HEK293T (cell line): Measurements from ENCODE around the gene PPP6R2.
A peak's percentile ranks its signal among the peaks of the same experiment; 100 is the strongest.

Experiments used
- CTCF ChIA-PET: fragments of 350-600 bp; formaldehyde crosslinking; extraction: SDS; loops from one replicate; lab custom pipeline; 2021; ENCODE audit warnings: antibody characterized with exemption, inconsistent platforms; lab: Yijun Ruan, JAX
- POLR2A ChIA-PET: fragments of 350-600 bp; formaldehyde crosslinking; extraction: SDS; loops from one replicate; lab custom pipeline; 2020; ENCODE audit warnings: antibody characterized with exemption, inconsistent platforms; lab: Yijun Ruan, JAX
- DNase-seq: peaks from one replicate; pipeline ENCODE4 v3.0.0; 2012; ENCODE audit warnings: mixed read lengths; ENCODE audit errors: extremely low spot score
- ARNT ChIP-seq: fragments of 450-650 bp; IDR thresholded peaks from 2 replicates; pipeline ENCODE4 v1.6.1; 2017; ENCODE audit warnings: mild to moderate bottlenecking
- BHLHE40 ChIP-seq: fragments of 450-650 bp; IDR thresholded peaks from 2 replicates; pipeline ENCODE4 v1.6.1; 2016; ENCODE audit warnings: mild to moderate bottlenecking, moderate library complexity, borderline replicate concordance
- CTBP1 ChIP-seq: fragments of 450-650 bp; IDR thresholded peaks from 2 replicates; pipeline ENCODE4 v1.6.1; 2016; ENCODE audit warnings: borderline replicate concordance
- ELF4 ChIP-seq: fragments of 450-650 bp; IDR thresholded peaks from 2 replicates; pipeline ENCODE4 v1.6.1; 2017; ENCODE audit warnings: antibody characterized with exemption
- FOXA1 ChIP-seq: fragments of 450-650 bp; IDR thresholded peaks from 2 replicates; pipeline ENCODE4 v1.6.1; 2016; ENCODE audit warnings: mild to moderate bottlenecking
- FOXK2 ChIP-seq: fragments of 450-650 bp; IDR thresholded peaks from 2 replicates; pipeline ENCODE4 v1.6.1; 2016; ENCODE audit warnings: mild to moderate bottlenecking
- FOXM1 ChIP-seq: fragments of 450-650 bp; IDR thresholded peaks from 2 replicates; pipeline ENCODE4 v1.6.1; 2017; ENCODE audit warnings: mild to moderate bottlenecking, borderline replicate concordance
- HDGF ChIP-seq: fragments of 450-650 bp; IDR thresholded peaks from 2 replicates; pipeline ENCODE4 v1.6.1; 2017; ENCODE audit warnings: antibody characterized with exemption, borderline replicate concordance
- L3MBTL2 ChIP-seq: fragments of 450-650 bp; conservative IDR thresholded peaks from 2 replicates; pipeline ENCODE4 v1.6.1; 2016; ENCODE audit warnings: mild to moderate bottlenecking
- LEF1 ChIP-seq: fragments of 450-650 bp; IDR thresholded peaks from 2 replicates; pipeline ENCODE4 v1.6.1; 2017; ENCODE audit warnings: mild to moderate bottlenecking, borderline replicate concordance
- NFRKB ChIP-seq: fragments of 450-650 bp; IDR thresholded peaks from 2 replicates; pipeline ENCODE4 v1.6.1; 2016; ENCODE audit warnings: mild to moderate bottlenecking, moderate library complexity
- SP1 ChIP-seq: fragments of 450-650 bp; IDR thresholded peaks from 2 replicates; pipeline ENCODE4 v1.6.1; 2017
- SUZ12 ChIP-seq: fragments of 450-650 bp; IDR thresholded peaks from 2 replicates; pipeline ENCODE4 v1.6.1; 2016; ENCODE audit warnings: mild to moderate bottlenecking
- TARDBP ChIP-seq: fragments of 450-650 bp; IDR thresholded peaks from 2 replicates; pipeline ENCODE4 v1.6.1; 2016
- ZNF384 ChIP-seq: fragments of 450-650 bp; IDR thresholded peaks from 2 replicates; pipeline ENCODE4 v1.6.1; 2016
- TF ChIP-seq, protein P1 (sequence below): fragments of 450-650 bp; IDR thresholded peaks from 2 replicates; pipeline ENCODE4 v1.6.1; 2016

PPP6R2 gene

DNA sequence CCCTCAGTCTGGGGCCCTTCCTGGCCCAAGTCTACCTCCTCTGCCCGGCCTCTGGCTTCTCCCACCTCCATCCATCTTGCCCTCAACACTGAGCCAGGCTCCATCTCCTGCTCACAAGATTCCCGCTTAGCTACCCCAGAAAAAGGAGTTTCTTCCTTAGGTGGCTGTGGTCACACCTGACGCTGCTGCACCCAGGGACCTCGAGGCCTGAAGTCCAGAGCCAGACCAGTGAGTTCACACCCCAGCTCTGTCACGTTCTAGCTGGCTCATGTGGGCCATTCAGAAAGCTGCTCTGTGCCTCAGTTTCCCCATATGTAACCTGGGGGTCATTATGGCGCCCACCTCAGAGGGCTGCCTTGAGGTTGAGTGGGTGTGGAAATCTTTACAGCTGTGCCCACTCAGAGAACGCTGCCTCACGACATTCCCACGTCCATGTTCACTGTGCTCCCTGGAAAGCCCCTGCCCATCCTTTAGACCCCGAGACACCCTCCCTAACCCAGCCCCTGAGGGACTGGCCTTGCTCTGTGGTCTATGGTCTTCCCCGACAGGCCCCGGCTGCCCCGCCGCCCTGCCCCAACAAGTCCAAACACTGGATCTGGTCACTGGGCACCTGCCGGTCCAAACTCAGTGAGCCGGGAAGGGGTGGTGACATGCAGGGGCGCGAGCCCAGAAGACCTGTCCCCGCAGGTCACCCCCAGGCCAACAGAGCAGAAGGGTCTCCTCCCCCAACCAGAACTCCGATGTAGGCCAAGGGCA is 45.4 kb upstream of the PPP6R2 start:
- ChIA-PET POLR2A (interaction anchor here (1.7 kb wide), 1 partner anchor 31 kb away, joined by 4 read pairs; no protein-coding TSS in a partner anchor), CTCF (interaction anchor here (0.5 kb wide), 1 partner anchor 152 kb away, joined by 3 read pairs; no protein-coding TSS in a partner anchor)
- no peak for TF ChIP-seq FOXK2
- TF ChIP-seq, protein P1, sequence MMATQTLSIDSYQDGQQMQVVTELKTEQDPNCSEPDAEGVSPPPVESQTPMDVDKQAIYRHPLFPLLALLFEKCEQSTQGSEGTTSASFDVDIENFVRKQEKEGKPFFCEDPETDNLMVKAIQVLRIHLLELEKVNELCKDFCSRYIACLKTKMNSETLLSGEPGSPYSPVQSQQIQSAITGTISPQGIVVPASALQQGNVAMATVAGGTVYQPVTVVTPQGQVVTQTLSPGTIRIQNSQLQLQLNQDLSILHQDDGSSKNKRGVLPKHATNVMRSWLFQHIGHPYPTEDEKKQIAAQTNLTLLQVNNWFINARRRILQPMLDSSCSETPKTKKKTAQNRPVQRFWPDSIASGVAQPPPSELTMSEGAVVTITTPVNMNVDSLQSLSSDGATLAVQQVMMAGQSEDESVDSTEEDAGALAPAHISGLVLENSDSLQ, result no peak
- TF ChIP-seq ARNT, result no peak
- TF ChIP-seq FOXA1, result no peak
- TF ChIP-seq HDGF, result no peak
- no peak for TF ChIP-seq FOXM1
- no peak for TF ChIP-seq L3MBTL2
- no peak for TF ChIP-seq SP1
- TF ChIP-seq CTBP1, result no peak
- TF ChIP-seq SUZ12, result no peak
- TF ChIP-seq TARDBP, result no peak
- TF ChIP-seq BHLHE40, result no peak
- no peak for TF ChIP-seq NFRKB
- no peak for TF ChIP-seq ZNF384
- TF ChIP-seq ELF4, result no peak
- no peak for TF ChIP-seq LEF1
- no peak for DNase-seq

DNA sequence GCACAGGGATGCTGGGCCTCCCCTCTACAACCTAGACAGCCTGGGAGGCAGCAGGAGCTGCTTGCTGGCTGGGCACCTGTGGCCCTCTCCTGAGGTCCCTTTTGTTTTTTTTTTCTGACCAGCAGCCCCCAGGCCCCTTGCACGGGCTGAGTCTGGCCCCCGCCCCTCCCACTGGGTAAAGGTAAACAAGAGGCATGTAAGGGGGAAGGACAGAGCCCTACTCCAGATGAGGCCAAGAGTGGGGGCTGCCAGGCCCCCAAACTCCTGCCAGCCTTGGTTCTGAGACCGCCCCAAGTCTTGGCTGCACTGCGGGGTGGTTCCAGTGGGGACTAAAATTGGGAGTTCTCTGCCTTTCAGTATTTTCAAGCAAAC is 44.9 kb upstream of the PPP6R2 start:
- TF ChIP-seq L3MBTL2 (no peak), BHLHE40 (no peak), CTBP1 (no peak), ELF4 (no peak), FOXA1 (no peak), SP1 (no peak), FOXK2 (no peak), FOXM1 (no peak), TARDBP (no peak), LEF1 (no peak), ARNT (no peak), SUZ12 (no peak), HDGF (no peak), ZNF384 (no peak)
- TF ChIP-seq, protein P1, result no peak
- DNase-seq, result no peak
- CTCF ChIA-PET, result no interaction called here
- POLR2A ChIA-PET, result no interaction called here

DNA sequence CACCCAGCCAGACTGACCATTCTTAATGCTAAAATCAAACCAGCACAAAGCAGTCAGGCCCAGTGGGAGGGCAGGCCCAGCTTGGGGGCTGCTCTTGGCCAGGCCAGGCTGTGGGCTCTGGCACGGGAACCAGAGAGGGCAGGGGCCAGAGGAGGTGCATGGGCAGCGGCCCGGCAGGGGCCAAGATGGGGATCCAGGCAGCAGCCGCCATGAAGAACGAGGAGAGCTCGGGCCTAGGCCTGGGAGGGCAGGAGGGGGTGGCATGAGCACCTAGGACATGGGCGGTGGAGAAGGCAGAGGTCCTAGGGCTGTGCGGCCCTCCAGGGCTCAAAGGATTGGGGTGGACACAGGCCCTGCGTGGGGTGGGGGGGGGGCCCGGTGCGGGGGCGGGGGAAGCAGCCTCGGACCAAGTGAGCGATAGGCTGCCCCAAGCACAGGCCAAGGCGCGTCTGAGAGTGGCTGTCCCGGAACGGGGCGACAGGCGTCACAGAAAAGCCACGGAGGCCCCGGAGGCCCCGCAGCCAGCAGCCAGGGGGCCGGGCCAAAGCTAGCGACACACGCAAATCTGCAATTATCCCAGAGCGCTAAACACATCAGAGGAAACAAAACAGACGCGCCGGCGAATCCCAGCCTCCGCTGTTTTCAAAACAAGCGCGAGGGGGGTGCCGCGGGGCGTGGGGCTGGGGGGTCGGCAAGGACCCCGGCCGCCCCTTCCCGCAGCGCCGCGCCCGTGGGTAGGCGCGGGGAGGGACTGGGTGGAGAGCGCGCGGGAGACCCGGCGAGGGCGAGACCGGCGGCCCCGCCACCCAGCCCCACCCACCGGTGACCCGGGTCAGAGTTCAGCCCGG is 44.0 kb upstream of the PPP6R2 start:
- peak; percentile 28 for DNase-seq
- ChIA-PET CTCF (no interaction called here), POLR2A (interaction anchor here (0.6 kb wide), 1 partner anchor 47 kb away, joined by 3 read pairs; no protein-coding TSS in a partner anchor)
- TF ChIP-seq SP1 (no peak), ARNT (no peak), ZNF384 (no peak), TARDBP (no peak)

DNA sequence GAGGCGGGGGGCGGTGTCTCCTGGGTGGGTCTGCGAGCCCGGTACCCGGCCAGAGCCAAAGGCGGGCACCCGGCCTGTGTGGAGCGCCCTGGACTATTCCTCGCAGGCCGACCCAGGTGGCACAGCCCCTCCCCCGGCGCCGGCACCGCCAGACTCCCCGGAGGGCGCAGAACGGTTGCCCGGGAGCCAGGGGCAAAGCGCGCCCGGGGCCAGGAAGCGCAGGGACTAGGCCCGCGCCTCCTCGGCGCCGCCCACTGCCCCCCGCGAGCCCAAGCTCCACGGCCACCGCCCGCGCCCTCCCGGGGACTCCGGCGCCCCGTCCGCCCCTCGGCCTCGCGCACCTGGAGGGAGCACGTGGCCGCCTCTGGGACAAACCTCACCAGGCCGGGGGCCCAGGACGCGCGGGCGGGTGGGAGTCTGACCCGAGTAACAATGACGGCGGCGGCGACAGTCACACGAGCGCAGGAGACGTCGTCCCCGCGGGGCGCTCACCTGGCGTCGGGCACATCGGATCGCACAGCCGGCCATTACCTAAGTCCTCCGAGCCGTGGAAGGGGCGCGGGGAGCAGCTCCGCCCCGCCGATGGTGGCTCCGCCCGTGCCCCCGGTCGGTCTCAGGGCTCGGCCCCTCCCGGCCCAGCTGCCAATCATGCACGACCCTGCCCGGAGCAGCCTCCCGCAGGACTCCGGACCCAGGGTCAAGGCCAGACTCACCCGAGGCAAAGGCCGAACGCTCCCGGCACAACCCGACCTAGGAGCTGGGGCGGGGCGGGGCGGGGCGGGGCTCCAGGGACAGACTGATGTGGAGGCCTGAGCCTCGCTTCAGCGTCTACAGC is 43.1 kb upstream of the PPP6R2 start:
- no peak for TF ChIP-seq L3MBTL2
- no peak for TF ChIP-seq HDGF
- no peak for TF ChIP-seq BHLHE40
- no peak for TF ChIP-seq ARNT
- TF ChIP-seq SP1, result no peak
- CTCF ChIA-PET, result interaction anchor here (0.6 kb wide), 1 partner anchor 66 kb away, joined by 4 read pairs; no protein-coding TSS in a partner anchor
- no peak for DNase-seq
- POLR2A ChIA-PET, result no interaction called here

DNA sequence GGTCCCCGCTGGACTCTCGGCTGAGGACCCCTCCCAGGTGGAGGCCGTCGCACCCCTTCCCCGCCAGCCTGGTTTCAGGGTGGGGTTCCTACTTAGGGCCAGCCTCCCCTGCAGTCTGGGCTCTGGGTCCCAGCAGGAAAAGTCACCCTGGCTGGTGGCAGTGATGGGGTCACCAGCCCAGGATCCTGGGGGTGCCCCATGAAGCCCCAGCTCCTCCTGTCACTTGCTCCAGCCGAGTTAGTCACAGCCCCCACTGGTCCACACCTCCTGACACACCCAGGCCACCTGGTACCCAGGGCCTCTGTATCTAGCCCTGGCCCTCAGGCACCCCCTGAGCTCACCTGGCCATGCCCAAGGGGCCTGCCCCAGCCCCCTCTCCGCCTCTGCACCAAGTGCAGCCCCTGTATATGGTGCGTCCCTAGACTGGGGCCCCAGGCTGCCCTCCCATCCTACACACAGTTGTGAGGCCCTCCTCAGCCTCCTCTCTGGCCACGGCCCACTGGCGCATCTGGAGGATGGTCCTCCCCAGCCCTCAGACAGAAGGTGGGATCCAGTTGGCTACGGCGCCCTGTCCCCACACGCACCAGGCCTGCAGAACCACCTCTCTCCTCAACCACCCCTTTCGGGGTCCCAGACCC is 42.4 kb upstream of the PPP6R2 start:
- DNase-seq, result no peak
- ChIA-PET CTCF (interaction anchor here (0.6 kb wide), 1 partner anchor 65 kb away, joined by 4 read pairs; no protein-coding TSS in a partner anchor), POLR2A (interaction anchor here (1.5 kb wide), 1 partner anchor 29 kb away, joined by 3 read pairs; no protein-coding TSS in a partner anchor)
- no peak for TF ChIP-seq SUZ12
- TF ChIP-seq BHLHE40, result no peak
- TF ChIP-seq, protein P1, result no peak
- no peak for TF ChIP-seq TARDBP
- TF ChIP-seq ZNF384, result no peak
- no peak for TF ChIP-seq ELF4
- no peak for TF ChIP-seq CTBP1
- TF ChIP-seq FOXA1, result no peak
- TF ChIP-seq FOXK2, result no peak
- TF ChIP-seq L3MBTL2, result no peak
